ENCODE data around the gene ADAM15. TPM values are rescaled to one million over a fixed set of nuclear protein-coding genes. Genes with fewer than 3 reads are reported as not detected.

The ADAM15 gene
- total RNA-seq, 1 donor from 2014 or later, result 22.1 TPM

GRCh38 chr1:155003227-155003765, 47.8 kb upstream of the ADAM15 start:
- Mint-ChIP-seq H3K27ac (peak overlapping the region; percentile 96), H3K36me3 (ENCODE audit: insufficient read depth) (no peaks in the 10 kb centered on the region), H3K9me3 (ENCODE audit: low read depth) (no peaks in the 10 kb centered on the region), H3K4me1 (ENCODE audit: low read depth) (peaks cover 17% of the 10 kb centered on the region), H3K4me3 (ENCODE audit: low read depth) (peak overlapping the region; percentile 98), H3K27me3 (no peaks in the 10 kb centered on the region)
- peak; percentile 5 for TF ChIP-seq CTCF (IDR thresholded peaks at IDR 0.05; ENCODE audit: unreplicated experiment)
- no peak for DNase-seq (ENCODE audit: low spot score, unreplicated experiment)

GRCh38 chr1:155003766-155004351, 47.3 kb upstream of the ADAM15 start:
- no peaks in the 10 kb centered on the region for H3K36me3 Mint-ChIP-seq (ENCODE audit: insufficient read depth)
- peak overlapping the region; percentile 91 for H3K27ac Mint-ChIP-seq
- no peak for DNase-seq (ENCODE audit: low spot score, unreplicated experiment)
- no peaks in the 10 kb centered on the region for H3K27me3 Mint-ChIP-seq
- H3K4me3 Mint-ChIP-seq (ENCODE audit: low read depth), result peak overlapping the region; percentile 98
- no peaks in the 10 kb centered on the region for H3K9me3 Mint-ChIP-seq (ENCODE audit: low read depth)
- TF ChIP-seq CTCF (IDR thresholded peaks at IDR 0.05; ENCODE audit: unreplicated experiment), result peak; percentile 3
- H3K4me1 Mint-ChIP-seq (ENCODE audit: low read depth), result peaks cover 19% of the 10 kb centered on the region

- H3K9me3 Mint-ChIP-seq (ENCODE audit: low read depth), result no peaks in the 10 kb centered on the region
- H3K4me1 Mint-ChIP-seq (ENCODE audit: low read depth), result peaks cover 18% of the 10 kb centered on the region
- DNase-seq (ENCODE audit: low spot score, unreplicated experiment), result no peak
Measured at GRCh38 chr1:155004352-155005075, 46.6 kb upstream of the ADAM15 start.

GRCh38 chr1:155005076-155006011, 45.8 kb upstream of the ADAM15 start:
- H3K36me3 Mint-ChIP-seq (ENCODE audit: insufficient read depth), result no peaks in the 10 kb centered on the region
- TF ChIP-seq CTCF (IDR thresholded peaks at IDR 0.05; ENCODE audit: unreplicated experiment), result no peak
- no peaks in the 10 kb centered on the region for H3K27me3 Mint-ChIP-seq
- peak overlapping the region; percentile 53 for H3K4me3 Mint-ChIP-seq (ENCODE audit: low read depth)
- no peak for DNase-seq (ENCODE audit: low spot score, unreplicated experiment)
- H3K9me3 Mint-ChIP-seq (ENCODE audit: low read depth), result no peaks in the 10 kb centered on the region
- peaks cover 13% of the 10 kb centered on the region for H3K4me1 Mint-ChIP-seq (ENCODE audit: low read depth)
- H3K27ac Mint-ChIP-seq, result no peak overlapping the region

More at GRCh38 chr1:155004352-155005075, 46.6 kb upstream of the ADAM15 start:
- no peaks in the 10 kb centered on the region for H3K36me3 Mint-ChIP-seq (ENCODE audit: insufficient read depth)
- no peak for TF ChIP-seq CTCF (IDR thresholded peaks at IDR 0.05; ENCODE audit: unreplicated experiment)
- no peaks in the 10 kb centered on the region for H3K27me3 Mint-ChIP-seq
- H3K27ac Mint-ChIP-seq, result peak overlapping the region; percentile 85
- peak overlapping the region; percentile 98 for H3K4me3 Mint-ChIP-seq (ENCODE audit: low read depth)

Data from progenitor cell of endocrine pancreas (in vitro differentiated cells).